ENCODE data around the gene CACFD1. TPM values are rescaled to one million over a fixed set of nuclear protein-coding genes. Genes with fewer than 3 reads are reported as not detected.

Gene CACFD1
- total RNA-seq, 2 donors from 2014 or later = 2.4 to 7.0 TPM

DNA sequence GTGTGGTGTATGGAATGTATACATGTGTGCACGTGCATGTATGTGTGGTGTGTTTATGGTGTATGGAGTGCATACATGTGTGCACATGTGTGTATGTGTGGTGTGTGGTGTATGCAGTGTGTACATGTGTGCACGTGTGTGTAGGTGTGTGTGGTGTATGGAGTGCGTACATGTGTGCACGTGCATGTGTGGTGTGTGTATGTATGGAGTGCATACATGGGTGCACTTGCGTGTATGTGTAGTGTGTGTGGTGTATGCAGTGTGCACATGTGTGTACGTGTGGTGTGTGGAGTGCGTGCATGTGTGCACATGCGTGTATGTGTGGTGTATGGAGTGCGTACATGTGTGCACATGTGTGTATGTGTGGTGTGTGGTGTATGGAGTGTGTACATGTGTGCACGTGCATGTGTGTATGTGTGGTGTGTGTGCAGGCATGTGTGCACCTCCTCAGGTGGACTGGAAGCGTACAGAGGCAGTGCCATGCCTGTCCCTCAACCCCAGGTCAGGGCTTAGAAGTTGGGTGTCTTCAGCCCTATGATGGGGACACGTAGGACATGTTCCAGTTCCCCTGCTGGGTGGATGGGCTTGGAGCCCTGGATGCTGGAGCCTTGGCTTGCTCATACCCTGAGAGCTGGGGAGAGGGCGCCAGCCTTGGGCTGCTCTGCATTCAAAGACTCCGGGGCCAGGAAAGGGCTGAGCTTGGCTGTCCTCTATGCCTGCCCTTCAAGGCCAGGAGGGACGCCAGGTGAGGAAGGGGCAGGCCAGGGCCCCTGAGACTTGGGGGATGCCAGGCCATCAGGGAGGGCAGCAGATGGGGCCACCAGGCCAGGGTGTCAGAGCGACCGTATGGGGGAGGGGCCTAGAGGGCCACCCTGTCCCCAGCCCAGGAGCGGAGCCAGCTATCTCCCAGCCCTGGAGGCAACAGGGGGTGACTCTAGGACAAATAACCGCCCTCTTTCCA, 52.8 kb downstream of the CACFD1 start:
- H3K27ac Mint-ChIP-seq = no peak overlapping the region
- no peaks in the 10 kb centered on the region for H3K27me3 Mint-ChIP-seq
- H3K4me1 Mint-ChIP-seq (ENCODE audit: low read depth in 2 of 2) = peaks cover 0 to 4% of the 10 kb centered on the region in 2 donors
- no peak for DNase-seq (ENCODE audit: low spot score)
- no peak overlapping the region for H3K4me3 Mint-ChIP-seq
- H3K9me3 Mint-ChIP-seq = no peaks in the 10 kb centered on the region
- H3K36me3 Mint-ChIP-seq = no peaks in the 10 kb centered on the region
- ATAC-seq = no peak

DNA sequence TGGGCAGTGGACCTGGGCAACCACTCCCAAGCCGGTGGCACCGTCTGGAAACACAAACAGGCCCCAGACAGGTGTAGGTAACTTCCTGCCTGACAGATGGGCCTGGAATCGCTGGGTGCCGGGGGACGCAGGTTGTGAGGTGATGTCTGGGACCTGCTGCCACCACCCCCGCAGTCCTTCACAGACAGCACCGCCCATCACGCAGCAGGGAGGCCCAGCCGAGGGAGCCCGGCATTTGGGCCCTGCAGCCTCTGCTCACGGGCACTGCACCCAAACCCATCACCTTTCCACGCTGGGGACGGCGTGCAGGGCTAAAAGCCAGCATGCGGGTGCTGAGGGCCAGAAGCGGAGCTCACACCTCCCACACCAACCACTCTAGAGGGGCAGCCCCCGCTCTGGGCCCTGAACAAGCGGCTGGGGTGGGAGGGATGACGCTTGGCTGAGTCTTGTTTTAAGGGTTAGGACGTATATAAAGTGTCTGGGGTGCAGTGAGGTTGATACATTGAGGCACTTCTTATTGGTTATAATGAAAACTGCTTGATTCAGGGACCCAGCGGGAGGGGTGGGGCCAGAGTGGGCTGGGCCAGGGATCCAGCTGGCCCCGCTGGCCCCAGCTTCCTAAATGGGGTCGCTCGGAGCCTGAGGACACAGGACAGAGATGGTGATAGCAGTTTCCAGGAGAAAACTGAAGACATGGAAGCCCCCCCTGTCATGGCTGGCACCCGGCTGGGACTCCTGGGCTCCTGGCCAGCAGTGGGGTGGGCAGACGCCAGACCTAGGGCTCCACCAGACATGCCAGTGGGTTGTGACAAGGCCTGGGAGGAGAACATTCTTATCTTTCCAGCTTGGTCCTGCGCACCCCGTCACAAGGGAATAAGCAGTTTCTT, 53.7 kb downstream of the CACFD1 start:
- Mint-ChIP-seq H3K27ac (no peak overlapping the region), H3K27me3 (no peaks in the 10 kb centered on the region), H3K36me3 (no peaks in the 10 kb centered on the region), H3K4me3 (no peak overlapping the region), H3K4me1 (ENCODE audit: low read depth in 2 of 2) (peaks cover 0 to 4% of the 10 kb centered on the region in 2 donors), H3K9me3 (no peaks in the 10 kb centered on the region)
- DNase-seq (ENCODE audit: low spot score) = no peak
- ATAC-seq = no peak

- DNase-seq (ENCODE audit: low spot score) = no peak
- H3K4me1 Mint-ChIP-seq (ENCODE audit: low read depth in 2 of 2) = no peaks in the 10 kb centered on the region
- no peak for ATAC-seq
- H3K9me3 Mint-ChIP-seq = no peaks in the 10 kb centered on the region
- no peaks in the 10 kb centered on the region for H3K27me3 Mint-ChIP-seq
- H3K27ac Mint-ChIP-seq = no peak overlapping the region
- H3K36me3 Mint-ChIP-seq = no peaks in the 10 kb centered on the region
- no peak overlapping the region for H3K4me3 Mint-ChIP-seq
These were observed 54.9 kb downstream of the CACFD1 start for GRCh38 chr9:133514460-133515239.

DNA sequence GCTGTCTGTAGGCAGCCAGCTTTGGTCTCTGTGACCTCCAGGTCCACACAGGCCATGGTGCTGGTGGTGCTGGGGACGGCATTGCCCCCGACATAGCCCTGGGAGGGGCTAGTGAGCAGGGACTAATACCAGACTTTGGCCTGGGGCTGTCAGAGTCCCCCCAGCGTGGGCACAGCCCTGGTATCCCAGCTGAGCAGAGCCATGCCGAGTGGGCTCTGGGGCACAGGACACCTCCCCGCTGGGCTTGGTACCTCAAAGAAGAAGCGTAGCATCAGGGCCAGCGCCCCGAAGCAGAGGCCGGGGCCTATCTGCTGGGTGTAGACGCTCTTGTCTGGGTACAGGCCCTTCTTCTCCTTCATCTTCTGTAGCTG, 55.4 kb downstream of the CACFD1 start:
- DNase-seq (ENCODE audit: low spot score) = no peak
- no peak overlapping the region for H3K4me3 Mint-ChIP-seq
- no peak for ATAC-seq
- H3K36me3 Mint-ChIP-seq = no peaks in the 10 kb centered on the region
- no peak overlapping the region for H3K27ac Mint-ChIP-seq
- H3K4me1 Mint-ChIP-seq (ENCODE audit: low read depth in 2 of 2) = no peaks in the 10 kb centered on the region
- no peaks in the 10 kb centered on the region for H3K9me3 Mint-ChIP-seq
- H3K27me3 Mint-ChIP-seq = no peaks in the 10 kb centered on the region

DNA sequence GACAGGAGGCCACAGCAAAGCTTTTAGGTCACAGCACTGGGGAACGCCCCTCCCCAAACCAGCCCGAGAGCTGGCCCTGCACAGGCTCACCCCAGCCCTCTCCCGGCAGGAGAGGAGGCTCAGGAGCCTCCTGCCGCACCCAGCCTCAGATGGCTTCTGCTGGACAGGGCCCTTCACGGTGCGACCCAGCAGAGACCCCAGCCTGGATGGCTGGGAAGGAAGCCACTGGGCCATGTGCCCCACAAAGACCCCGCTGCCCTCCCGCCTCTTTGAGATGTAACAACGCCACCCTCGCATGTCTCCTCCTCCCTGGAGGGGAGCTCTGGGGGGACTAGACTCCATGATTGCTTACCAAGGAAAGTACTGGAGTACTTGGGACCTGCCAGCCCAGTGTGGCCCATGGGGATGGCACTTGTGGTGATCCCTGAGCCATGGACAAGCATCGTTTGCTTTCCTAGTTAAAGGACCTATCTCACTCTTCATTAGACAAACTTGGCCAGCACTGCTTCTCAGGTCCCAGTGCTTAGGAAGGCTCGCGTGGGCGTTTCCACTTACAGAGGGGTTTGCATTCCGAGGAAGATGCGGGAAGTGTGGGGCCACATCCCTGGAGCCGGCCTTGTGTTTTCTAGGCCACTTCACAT, 56.0 kb downstream of the CACFD1 start:
- no peaks in the 10 kb centered on the region for H3K36me3 Mint-ChIP-seq
- no peaks in the 10 kb centered on the region for H3K4me1 Mint-ChIP-seq (ENCODE audit: low read depth in 2 of 2)
- ATAC-seq = no peak

GRCh38 chr9:133516256-133516960, 56.6 kb downstream of the CACFD1 start:
- H3K36me3 Mint-ChIP-seq = no peaks in the 10 kb centered on the region
- DNase-seq (ENCODE audit: low spot score) (no peak), ATAC-seq (no peak)
- no peak overlapping the region for H3K27ac Mint-ChIP-seq
- H3K4me3 Mint-ChIP-seq = no peak overlapping the region
- no peaks in the 10 kb centered on the region for H3K9me3 Mint-ChIP-seq
- H3K4me1 Mint-ChIP-seq (ENCODE audit: low read depth in 2 of 2) = no peaks in the 10 kb centered on the region
- no peaks in the 10 kb centered on the region for H3K27me3 Mint-ChIP-seq

More for the DNA sequence above, 56.0 kb downstream of the CACFD1 start:
- Mint-ChIP-seq H3K27ac (no peak overlapping the region), H3K9me3 (no peaks in the 10 kb centered on the region), H3K4me3 (no peak overlapping the region), H3K27me3 (no peaks in the 10 kb centered on the region)
- DNase-seq (ENCODE audit: low spot score) = no peak

DNA sequence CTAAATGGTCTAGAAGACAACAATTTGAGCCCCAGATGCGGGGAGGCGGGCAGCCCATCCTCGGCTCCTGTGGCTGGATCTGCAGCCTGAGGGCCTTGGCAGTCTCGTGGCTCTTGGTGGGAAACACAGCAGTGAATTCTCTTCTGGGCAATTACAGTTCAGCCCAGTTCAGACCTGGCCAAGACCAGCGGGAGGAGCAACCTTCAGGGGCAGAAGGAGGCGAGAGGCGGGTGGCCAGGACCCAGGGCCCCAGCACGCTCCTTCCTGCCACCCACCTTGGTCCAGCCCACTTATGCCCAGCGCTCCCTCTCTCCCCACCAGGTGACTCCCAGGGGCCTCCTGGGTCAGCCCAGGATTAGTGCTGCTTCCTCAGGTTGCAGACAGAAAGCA, 57.2 kb downstream of the CACFD1 start:
- Mint-ChIP-seq H3K4me3 (no peak overlapping the region), H3K9me3 (no peaks in the 10 kb centered on the region), H3K36me3 (no peaks in the 10 kb centered on the region), H3K27ac (no peak overlapping the region), H3K4me1 (ENCODE audit: low read depth in 2 of 2) (no peaks in the 10 kb centered on the region), H3K27me3 (no peaks in the 10 kb centered on the region)
- no peak for DNase-seq (ENCODE audit: low spot score)
- ATAC-seq = no peak

- Mint-ChIP-seq H3K9me3 (no peaks in the 10 kb centered on the region), H3K36me3 (no peaks in the 10 kb centered on the region), H3K27me3 (no peaks in the 10 kb centered on the region), H3K4me3 (no peak overlapping the region), H3K4me1 (ENCODE audit: low read depth in 2 of 2) (no peaks in the 10 kb centered on the region), H3K27ac (no peak overlapping the region)
- DNase-seq (ENCODE audit: low spot score) (no peak), ATAC-seq (no peak)
These were observed 57.9 kb downstream of the CACFD1 start for GRCh38 chr9:133517711-133518110.

GRCh38 chr9:133518200-133518599, 58.4 kb downstream of the CACFD1 start:
- Mint-ChIP-seq H3K27me3 (no peaks in the 10 kb centered on the region), H3K36me3 (no peaks in the 10 kb centered on the region), H3K9me3 (no peaks in the 10 kb centered on the region), H3K4me1 (ENCODE audit: low read depth in 2 of 2) (no peaks in the 10 kb centered on the region), H3K4me3 (no peak overlapping the region), H3K27ac (no peak overlapping the region)
- DNase-seq (ENCODE audit: low spot score) (no peak), ATAC-seq (no peak)

GRCh38 chr9:133518706-133519449, 59.1 kb downstream of the CACFD1 start:
- no peaks in the 10 kb centered on the region for H3K27me3 Mint-ChIP-seq
- DNase-seq (ENCODE audit: low spot score) = no peak
- H3K4me3 Mint-ChIP-seq = no peak overlapping the region
- H3K9me3 Mint-ChIP-seq = no peaks in the 10 kb centered on the region
- H3K36me3 Mint-ChIP-seq = no peaks in the 10 kb centered on the region
- H3K27ac Mint-ChIP-seq = no peak overlapping the region
- no peaks in the 10 kb centered on the region for H3K4me1 Mint-ChIP-seq (ENCODE audit: low read depth in 2 of 2)
- ATAC-seq = no peak

- Mint-ChIP-seq H3K36me3 (no peaks in the 10 kb centered on the region), H3K4me3 (no peak overlapping the region), H3K27me3 (no peaks in the 10 kb centered on the region), H3K4me1 (ENCODE audit: low read depth in 2 of 2) (no peaks in the 10 kb centered on the region), H3K9me3 (no peaks in the 10 kb centered on the region), H3K27ac (no peak overlapping the region)
- ATAC-seq (no peak), DNase-seq (ENCODE audit: low spot score) (no peak)
These were observed 59.9 kb downstream of the CACFD1 start for GRCh38 chr9:133519693-133520092.

- Mint-ChIP-seq H3K36me3 (no peaks in the 10 kb centered on the region), H3K27me3 (no peaks in the 10 kb centered on the region), H3K27ac (no peak overlapping the region), H3K4me1 (ENCODE audit: low read depth in 2 of 2) (no peaks in the 10 kb centered on the region), H3K4me3 (no peak overlapping the region), H3K9me3 (no peaks in the 10 kb centered on the region)
- DNase-seq (ENCODE audit: low spot score) = no peak
- ATAC-seq = no peak
These were observed 60.5 kb downstream of the CACFD1 start for GRCh38 chr9:133520121-133520835.

Measured in natural killer cell treated with Interleukin-12 subunit alpha and Interleukin-12 subunit beta and Interleukin-15 and Interleukin-18, amount 100 ng/mL, for 72 hours (primary cell).